Fibroblast of skin of right quadriceps (primary cell): ENCODE results near the gene CELA2A.
A peak's percentile ranks its signal among the peaks of the same experiment; 100 is the strongest.
"Not testable (repeated sequence)": the region's sequence is repeated elsewhere in the genome, so short reads cannot be mapped to it uniquely, and the experiment has no call there.

Experiments
- DNase-seq: peaks from one replicate; pipeline ENCODE4 v3.0.0-alpha.2; 2013

The CELA2A gene

DNA sequence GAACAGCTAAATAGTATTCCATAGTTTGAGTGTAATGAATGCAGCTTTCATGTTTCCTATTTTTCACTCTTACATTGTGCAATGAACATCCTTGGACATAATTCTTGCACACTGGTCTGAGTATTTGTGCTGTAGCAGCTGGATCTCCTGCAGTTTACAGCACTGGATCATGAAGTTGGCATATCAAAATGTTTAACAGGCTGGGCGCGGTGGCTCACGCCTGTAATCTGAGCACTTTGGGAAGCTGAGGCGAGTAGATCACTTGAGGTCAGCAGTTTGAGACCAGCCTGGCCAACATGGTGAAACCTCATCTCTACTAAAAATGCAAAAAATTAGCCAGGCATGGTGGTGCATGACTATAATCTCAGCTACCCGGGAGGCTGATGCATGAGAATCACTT lies 14.5 kb downstream of the CELA2A start:
- DNase-seq, result not testable (repeated sequence)

DNA sequence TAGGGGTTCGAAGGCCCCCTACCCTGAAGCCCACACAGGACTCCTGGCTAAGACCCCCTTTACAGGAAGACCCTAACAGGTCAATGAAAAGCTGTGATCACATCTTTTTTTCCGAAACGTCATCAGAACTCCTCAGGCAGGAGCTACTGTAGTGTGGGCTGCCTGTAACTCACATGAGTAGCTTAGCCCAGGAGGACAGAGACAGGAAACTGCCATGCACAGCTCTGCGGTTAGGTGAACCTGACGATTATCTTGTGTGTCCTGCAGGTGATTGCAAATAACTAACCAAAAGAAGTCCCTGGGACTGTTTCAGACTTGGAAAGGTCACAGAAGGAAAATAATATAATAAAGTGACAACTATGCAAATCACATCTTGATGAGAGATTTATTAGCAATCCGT lies 15.2 kb downstream of the CELA2A start:
- not testable (repeated sequence) for DNase-seq

GRCh38 chr1:15472587-15472986 lies 16.1 kb downstream of the CELA2A start:
- no peak for DNase-seq

DNA sequence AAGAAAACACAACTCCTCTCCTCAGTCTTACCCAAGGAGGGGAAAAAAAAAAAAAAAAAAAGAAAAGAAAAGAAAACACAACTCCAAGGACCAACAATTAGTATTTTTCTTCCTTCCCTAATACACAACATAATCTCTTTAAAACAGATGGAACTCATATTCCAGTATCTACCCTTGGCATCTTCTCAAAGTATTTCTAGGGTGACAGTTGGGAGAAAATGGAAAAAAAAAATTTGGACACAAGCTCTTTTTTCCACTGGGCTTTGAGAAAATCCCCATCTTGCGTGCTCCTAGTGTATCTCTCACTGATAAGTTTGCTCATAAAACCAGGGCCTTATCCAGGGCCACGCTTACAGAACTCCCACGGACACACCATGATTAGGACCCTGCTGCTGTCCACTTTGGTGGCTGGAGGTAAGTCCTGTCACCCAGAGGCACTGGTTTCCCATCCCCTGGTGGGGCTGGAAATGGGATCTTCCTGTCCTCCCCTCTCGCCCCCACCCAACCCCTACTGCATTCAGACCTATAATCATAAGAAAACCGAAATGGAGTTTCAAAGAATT lies 19.3 kb downstream of the CELA2A start, which contains the start of gene CELA2B:
CELA2B (plus strand) TSS at position 353 of the 563 bp plus-strand sequence; CDS start at position 375, 22 bp downstream.
- no peak for DNase-seq

- DNase-seq, result no peak
These were observed 20.4 kb downstream of the CELA2A start for GRCh38 chr1:15476927-15477326.

DNA sequence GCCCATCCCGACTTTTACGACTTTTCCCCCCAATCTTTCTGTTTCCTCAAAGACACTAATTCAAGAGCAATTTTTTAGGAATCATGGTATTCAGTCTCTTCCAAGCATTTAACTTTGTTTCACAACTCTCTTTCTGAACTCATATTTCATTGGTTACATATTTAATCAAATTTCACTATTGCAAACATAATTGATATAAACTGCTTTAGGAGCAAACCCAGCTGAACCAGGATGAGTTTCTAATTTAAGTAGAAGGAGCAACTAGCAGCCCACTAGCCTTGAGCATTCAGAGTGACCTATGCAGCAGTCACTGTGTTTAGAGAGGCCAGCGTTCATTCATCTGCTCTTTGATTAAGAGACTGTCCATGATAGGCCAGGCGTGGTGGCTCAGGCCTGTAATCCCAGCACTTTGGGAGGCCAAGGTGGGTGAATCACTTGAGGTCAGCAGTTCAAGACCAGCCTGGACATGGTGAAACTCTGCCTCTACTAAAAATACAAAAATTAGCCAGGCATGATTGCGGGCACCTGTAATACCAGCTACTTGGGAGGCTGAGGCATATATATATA lies 21.2 kb downstream of the CELA2A start:
- no peak for DNase-seq

DNA sequence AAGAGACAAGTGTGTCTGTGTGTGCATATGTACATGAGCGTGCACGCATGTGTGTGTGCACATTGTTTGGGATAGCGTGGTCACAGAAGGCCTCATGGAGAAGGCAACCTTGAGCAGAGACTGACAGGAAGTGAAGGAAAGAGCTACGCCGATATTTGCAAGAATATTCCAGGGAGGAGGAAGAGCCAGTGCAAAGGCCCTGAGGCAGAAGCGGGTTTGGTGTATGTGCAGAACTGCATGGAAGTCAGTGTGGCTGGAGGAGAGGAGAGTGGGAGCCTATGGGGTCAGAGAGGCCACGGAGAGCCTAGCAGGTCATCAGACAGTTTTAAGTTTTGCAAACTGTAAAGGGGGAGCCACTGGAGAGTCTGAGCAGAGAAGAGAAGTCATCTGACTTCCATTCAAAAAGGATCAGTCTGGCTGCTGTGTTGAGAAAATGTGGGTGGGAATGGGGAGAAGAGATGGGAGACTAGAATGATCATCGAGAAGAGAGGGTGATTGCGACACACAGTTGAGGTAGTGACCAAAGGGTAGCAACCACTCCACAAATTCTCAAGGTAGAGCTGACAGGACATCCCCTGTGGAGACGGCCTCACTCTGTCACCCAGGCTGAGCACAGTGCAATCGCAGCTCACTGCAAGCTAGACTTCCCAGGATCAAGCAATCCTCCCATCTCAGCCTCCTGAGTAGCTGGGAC lies 23.3 kb downstream of the CELA2A start:
- DNase-seq, result no peak

DNA sequence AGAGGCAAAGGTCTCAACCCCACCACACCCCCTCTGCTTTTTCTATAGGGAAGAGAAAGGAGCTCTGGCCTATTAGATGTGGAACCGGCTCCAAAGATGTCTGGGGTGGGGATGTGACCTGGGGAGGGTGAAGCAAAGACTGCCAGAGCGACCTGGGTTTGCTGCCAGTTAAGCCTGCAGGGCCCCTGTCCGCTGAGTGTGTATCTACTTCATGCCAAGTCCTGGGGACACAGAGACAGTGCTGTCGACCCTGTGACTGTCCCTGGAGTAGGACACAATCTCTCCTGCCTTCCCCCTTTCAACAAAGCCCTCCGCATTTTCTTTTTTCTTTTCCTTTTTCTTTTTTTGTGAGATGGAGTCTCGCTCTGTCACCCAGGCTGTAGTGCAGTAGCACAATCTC lies 25.9 kb downstream of the CELA2A start:
- not testable (repeated sequence) for DNase-seq

GRCh38 chr1:15482983-15483543 lies 26.5 kb downstream of the CELA2A start:
- DNase-seq, result not testable (repeated sequence)

DNA sequence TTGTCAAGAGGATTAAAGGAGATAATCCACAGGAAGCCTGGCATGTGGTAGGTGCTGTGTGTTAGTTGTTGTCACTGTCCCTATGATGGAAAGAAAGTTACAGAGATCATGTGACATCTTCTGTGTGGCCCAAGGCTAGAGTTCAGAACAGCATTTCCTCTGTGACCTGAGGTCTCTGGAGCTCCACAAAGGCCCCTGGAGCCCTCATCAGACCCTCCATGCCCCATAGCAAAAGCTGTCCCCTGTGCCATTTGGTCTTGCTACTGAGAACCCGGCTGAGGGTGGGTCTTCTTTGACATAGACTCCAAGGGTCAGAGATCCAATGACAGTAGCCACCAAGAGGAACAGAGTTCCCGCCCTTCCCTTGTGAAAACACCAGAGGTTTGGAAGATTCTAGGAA lies 27.4 kb downstream of the CELA2A start:
- DNase-seq, result no peak

- DNase-seq, result not testable (repeated sequence)
These were observed 27.9 kb downstream of the CELA2A start for GRCh38 chr1:15484443-15484842.

GRCh38 chr1:15485636-15486035 lies 29.1 kb downstream of the CELA2A start:
- no peak for DNase-seq

DNA sequence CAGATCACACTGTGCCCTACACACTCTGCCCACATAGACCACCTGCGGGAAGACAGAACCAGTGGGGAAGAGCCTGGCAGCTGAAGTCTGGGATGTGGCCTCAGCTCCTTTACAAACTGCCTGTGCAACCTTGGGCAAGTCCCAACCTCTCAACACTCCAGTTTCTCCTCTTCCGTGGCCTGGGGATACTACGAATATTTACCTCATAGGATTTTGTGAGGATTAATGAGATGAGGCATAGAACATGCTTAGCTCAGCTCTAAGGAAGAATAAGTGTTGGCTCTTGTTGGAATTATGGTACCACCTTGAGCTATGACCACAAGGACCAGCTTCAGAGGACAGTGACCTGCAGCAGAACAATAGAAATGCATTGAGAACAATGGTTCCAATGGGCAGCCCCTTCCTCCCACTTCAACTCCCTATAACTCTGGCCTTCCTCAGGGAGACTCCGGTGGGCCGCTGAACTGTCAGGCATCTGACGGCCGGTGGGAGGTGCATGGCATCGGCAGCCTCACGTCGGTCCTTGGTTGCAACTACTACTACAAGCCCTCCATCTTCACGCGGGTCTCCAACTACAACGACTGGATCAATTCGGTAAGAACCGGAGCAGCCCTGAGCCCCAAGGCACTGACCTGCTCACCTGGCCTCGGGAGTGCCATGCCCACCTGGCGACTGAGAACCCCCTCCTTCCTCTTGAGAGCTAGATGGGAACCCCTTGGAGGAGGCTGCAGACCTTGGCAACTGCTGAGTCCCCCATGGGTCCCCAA lies 30.5 kb downstream of the CELA2A start:
- DNase-seq, result not testable (repeated sequence)

DNA sequence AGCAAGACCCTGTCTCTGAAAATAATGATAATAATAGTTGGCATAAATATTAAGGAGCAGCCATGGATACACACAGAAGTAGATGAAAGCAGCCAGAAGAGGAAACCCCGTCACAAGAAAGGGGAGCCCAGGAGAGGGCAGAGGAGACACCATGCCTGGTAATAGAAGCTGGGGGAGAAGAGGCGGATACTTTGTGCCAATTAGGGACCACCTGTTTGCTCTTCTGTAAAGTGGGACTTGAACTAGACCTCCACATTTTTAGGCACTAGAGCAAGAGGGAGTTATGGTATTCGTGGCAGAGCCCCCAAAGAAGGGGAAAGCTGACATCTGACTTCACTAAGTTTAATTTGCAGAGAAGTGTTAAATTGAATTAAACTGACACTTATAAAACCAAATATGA lies 31.8 kb downstream of the CELA2A start:
- no peak for DNase-seq

GRCh38 chr1:15489052-15489736 lies 32.7 kb downstream of the CELA2A start:
- DNase-seq, result no peak

DNA sequence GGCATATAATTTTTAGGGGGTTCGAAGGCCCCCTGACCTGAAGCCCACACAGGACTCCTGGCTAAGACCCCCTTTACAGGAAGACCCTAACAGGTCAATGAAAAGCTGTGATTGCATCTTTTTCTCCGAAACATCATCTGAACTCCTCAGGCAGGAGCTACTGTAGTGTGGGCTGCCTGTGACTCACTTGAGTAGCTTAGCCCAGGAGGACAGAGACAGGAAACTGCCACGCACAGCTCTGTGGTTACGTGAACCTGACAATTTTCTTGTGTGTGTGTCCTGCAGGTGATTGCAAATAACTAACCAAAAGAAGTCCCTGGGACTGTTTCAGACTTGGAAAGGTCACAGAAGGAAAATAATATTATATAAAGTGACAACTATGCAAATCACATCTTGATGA lies 34.5 kb downstream of the CELA2A start:
- DNase-seq, result not testable (repeated sequence)

DNA sequence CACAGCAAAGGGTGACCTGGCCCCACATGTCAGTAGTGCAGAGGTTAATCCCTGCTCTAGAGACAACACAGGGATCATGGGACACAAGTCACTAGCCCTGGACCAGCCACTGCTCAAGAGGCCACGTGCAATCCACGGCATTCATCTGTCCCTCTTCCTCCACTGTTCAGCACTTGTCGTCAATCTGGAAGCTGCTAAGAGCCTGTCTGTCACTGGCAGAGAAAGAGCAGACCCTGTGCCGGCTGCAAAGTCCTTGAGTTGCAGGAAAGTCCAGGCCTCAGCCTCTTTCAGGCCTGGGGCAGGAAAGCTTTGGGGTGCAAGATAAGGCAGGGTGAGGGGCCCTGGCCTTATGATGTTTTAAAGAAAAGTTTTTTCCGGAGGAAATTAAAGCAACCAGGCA lies 36.1 kb downstream of the CELA2A start:
- DNase-seq, result no peak

- no peak for DNase-seq
These were observed 37.4 kb downstream of the CELA2A start for GRCh38 chr1:15493869-15494390.

GRCh38 chr1:15500184-15501178 lies 43.9 kb downstream of the CELA2A start:
- no peak for DNase-seq

DNA sequence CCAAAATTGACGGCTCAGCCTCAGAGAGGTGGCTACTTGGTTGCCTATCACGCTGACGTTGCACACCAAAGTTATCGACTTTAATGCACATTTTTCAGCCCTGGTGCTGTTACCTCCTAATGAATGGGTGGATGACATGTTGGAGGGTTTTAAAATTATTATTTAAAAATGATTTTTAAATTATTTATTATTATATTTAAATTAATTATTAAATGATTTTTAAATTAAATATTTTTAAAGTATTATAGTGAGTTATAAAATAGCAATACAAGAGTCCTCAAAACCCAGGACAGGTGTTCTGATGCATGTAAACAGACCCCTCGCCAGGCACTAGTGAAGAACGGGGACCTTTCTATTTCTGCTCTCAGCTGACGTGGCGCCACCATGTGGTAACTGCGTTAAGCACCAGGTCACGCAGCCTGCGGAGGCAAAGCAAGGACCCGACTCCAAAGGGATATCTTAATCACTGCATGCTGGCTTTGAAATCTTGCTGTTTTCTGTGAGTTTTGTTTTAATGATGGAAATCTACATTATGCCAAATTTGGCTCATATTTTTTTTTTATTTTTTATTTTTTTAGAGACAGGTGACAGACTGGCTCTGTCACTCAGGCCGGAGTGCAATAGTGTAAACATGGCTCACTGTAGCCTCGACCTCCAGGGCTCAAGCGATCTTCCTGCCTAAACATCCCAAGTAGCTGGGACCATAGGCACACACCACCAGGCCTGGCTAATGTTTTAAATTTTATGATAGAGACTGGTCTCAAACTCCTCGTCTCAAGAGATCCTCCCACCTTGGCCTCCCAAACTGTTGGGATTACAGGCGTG lies 44.9 kb downstream of the CELA2A start:
- peak; percentile 35 for DNase-seq
